Gastroesophageal sphincter (tissue), 4 donors: ENCODE measurements around the gene CARD9. TPM values are rescaled to one million over a fixed set of nuclear protein-coding genes. Genes with fewer than 3 reads are reported as not detected.
A peak's percentile ranks its signal among the peaks of the same experiment; 100 is the strongest.

Experiments
- ATAC-seq: fragments of 150-250 bp; one replicate; pipeline ENCODE4 v1.9.1; 2016; ENCODE audit warnings: mild to moderate bottlenecking, moderate library complexity
- H3K27ac ChIP-seq, 4 donors: fragments of 200-600 bp; sonication (generic) in 3 of 4; 1 replicate in 3 of 4; 2 replicates in 1 of 4; pipeline ENCODE4 v1.5.1; 2016 to 2019
- H3K27me3 ChIP-seq: fragments of 200-600 bp; sonication (generic); one replicate; pipeline ENCODE4 v1.5.1; 2019
- H3K36me3 ChIP-seq, 2 donors: fragments of 200-600 bp; sonication (generic); one replicate each; pipeline ENCODE4 v1.5.1; 2019; ENCODE audit warnings: control low read depth in 1 of 2
- H3K4me1 ChIP-seq, 3 donors: fragments of 200-600 bp; sonication (generic); 1 replicate in 2 of 3; 2 replicates in 1 of 3; pipeline ENCODE4 v1.5.1; 2016 to 2019; ENCODE audit warnings: control low read depth in 2 of 3
- H3K4me3 ChIP-seq, 2 donors: fragments of 200-600 bp; sonication (generic); one replicate each; pipeline ENCODE4 v1.5.1; 2019; ENCODE audit warnings: mild to moderate bottlenecking in 1 of 2, moderate library complexity in 1 of 2
- H3K9me3 ChIP-seq, 3 donors: fragments of 200-600 bp; sonication (generic); one replicate each; pipeline ENCODE4 v1.5.1; 2017 to 2019; ENCODE audit warnings: control low read depth in 2 of 3
- CTCF ChIP-seq, 4 experiments: fragments of 200-600 bp in 2 of 4; fragments of 450-650 bp in 2 of 4; sonication (generic) in 1 of 4; IDR thresholded peaks; one replicate each; pipeline ENCODE4 v1.5.1; 2017 to 2019; ENCODE audit warnings: antibody characterized with exemption in 4 of 4, mild to moderate bottlenecking in 2 of 4, moderate library complexity in 2 of 4
- EP300 ChIP-seq: sonication (generic); formaldehyde crosslinking; IDR thresholded peaks from one replicate; pipeline ENCODE4 v1.6.1; 2017; ENCODE audit warnings: antibody characterized with exemption, mild to moderate bottlenecking
- POLR2A ChIP-seq, 2 donors: fragments of 450-650 bp; IDR thresholded peaks; one replicate each; pipeline ENCODE4 v1.6.1; 2017; ENCODE audit warnings: antibody characterized with exemption in 2 of 2, mild to moderate bottlenecking in 2 of 2, moderate library complexity in 1 of 2
- POLR2AphosphoS5 ChIP-seq: sonication (generic); formaldehyde crosslinking; IDR thresholded peaks from one replicate; pipeline ENCODE4 v1.6.1; 2017; ENCODE audit warnings: antibody characterized with exemption
- WGBS, 2 donors: methylation state at CpG; one replicate each; pipeline ENCODE4 v1.1.5; 2018; ENCODE audit warnings: low coverage in 1 of 2; 5-methylcytosine and 5-hydroxymethylcytosine counted together
- total RNA-seq, 4 donors: library from RNA; depleted of rRNA; stranded (reverse); fragments of >200 nt; gene quantifications; one replicate each; pipeline ENCODE4 v1.1.0, GENCODE V29; 2016

CARD9 gene
- total RNA-seq, 4 donors from 2014 or later, result 1.3 to 2.3 (median 1.8) TPM

- Histone ChIP-seq H3K27ac (no peak overlapping the region), H3K36me3 (peaks cover 0 to 11% of the 10 kb centered on the region in 2 donors), H3K4me3 (no peak overlapping the region), H3K9me3 (no peaks in the 10 kb centered on the region), H3K27me3 (peaks cover 30% of the 10 kb centered on the region), H3K4me1 (peaks cover 0 to 38% (median 17%) of the 10 kb centered on the region in 3 donors)
- no peak for ATAC-seq
- WGBS, 2 donors, result 60 to 100% methylated on average over 1 to 2 of the region's 31 CpGs
- TF ChIP-seq CTCF (IDR thresholded peaks at IDR 0.05) (no peak), POLR2AphosphoS5 (no peak), EP300 (no peak), POLR2A (IDR thresholded peaks at IDR 0.05) (no peak)
Measured at GRCh38 chr9:136364942-136365774, 8.3 kb downstream of the CARD9 start.

GRCh38 chr9:136363949-136364748 is 9.3 kb downstream of the CARD9 start:
- Histone ChIP-seq H3K36me3 (peaks cover 0 to 15% of the 10 kb centered on the region in 2 donors), H3K4me1 (peaks cover 0 to 40% (median 17%) of the 10 kb centered on the region in 3 donors), H3K9me3 (no peaks in the 10 kb centered on the region), H3K27ac (no peak overlapping the region), H3K27me3 (peaks cover 30% of the 10 kb centered on the region), H3K4me3 (peak overlapping the region in 1 of 2 donors; percentile 99)
- TF ChIP-seq POLR2A (IDR thresholded peaks at IDR 0.05) (no peak), CTCF (IDR thresholded peaks at IDR 0.05) (peak in 1 of 4 experiments; percentile 32)
- WGBS, 2 donors, result 0% methylated on average over 1 of the region's 54 CpGs; no CpG with 5 or more reads in 1 of the 2 donors
- no peak for ATAC-seq

- peak; percentile 95 for ATAC-seq
- peak; percentile 72 to 83 for TF ChIP-seq POLR2A (IDR thresholded peaks at IDR 0.05)
- peak; percentile 82 for TF ChIP-seq POLR2AphosphoS5
- TF ChIP-seq EP300, result no peak
- peak in 3 of 4 experiments; percentile 98 to 99 (median 98) for TF ChIP-seq CTCF (IDR thresholded peaks at IDR 0.05)
- Histone ChIP-seq H3K9me3 (no peaks in the 10 kb centered on the region), H3K4me1 (peaks cover 0 to 40% (median 17%) of the 10 kb centered on the region in 3 donors), H3K27ac (peak within 1 kb of the TSS; percentile 49 to 97 (median 92)), H3K4me3 (peak within 1 kb of the TSS; percentile 74 to 99), H3K36me3 (peaks cover 0 to 21% of the 10 kb centered on the region in 2 donors), H3K27me3 (peaks cover 30% of the 10 kb centered on the region)
- 0% methylated on average over 1 to 3 of the region's 97 CpGs for WGBS, 2 donors
Measured at GRCh38 chr9:136363106-136363948, 10.1 kb downstream of the CARD9 start, which contains the start of gene DNLZ. DNLZ (minus strand) TSS chr9:136363744; CDS start chr9:136363714, 30 bp downstream.

GRCh38 chr9:136362450-136362784 is 11.1 kb downstream of the CARD9 start:
- no peak for TF ChIP-seq POLR2AphosphoS5
- TF ChIP-seq CTCF (IDR thresholded peaks at IDR 0.05), result no peak
- TF ChIP-seq EP300, result no peak
- no peak for TF ChIP-seq POLR2A (IDR thresholded peaks at IDR 0.05)
- Histone ChIP-seq H3K4me3 (no peak overlapping the region), H3K9me3 (no peaks in the 10 kb centered on the region), H3K4me1 (peaks cover 0 to 40% (median 17%) of the 10 kb centered on the region in 3 donors), H3K36me3 (peaks cover 0 to 30% of the 10 kb centered on the region in 2 donors), H3K27ac (peak overlapping the region in 3 of 4 donors; percentile 90 to 97 (median 95)), H3K27me3 (peaks cover 27% of the 10 kb centered on the region)
- 67 to 86% methylated on average over 1 of the region's 6 CpGs for WGBS, 2 donors
- no peak for ATAC-seq
